Measurements from ENCODE around the gene ROBO1.

Gene ROBO1

DNA sequence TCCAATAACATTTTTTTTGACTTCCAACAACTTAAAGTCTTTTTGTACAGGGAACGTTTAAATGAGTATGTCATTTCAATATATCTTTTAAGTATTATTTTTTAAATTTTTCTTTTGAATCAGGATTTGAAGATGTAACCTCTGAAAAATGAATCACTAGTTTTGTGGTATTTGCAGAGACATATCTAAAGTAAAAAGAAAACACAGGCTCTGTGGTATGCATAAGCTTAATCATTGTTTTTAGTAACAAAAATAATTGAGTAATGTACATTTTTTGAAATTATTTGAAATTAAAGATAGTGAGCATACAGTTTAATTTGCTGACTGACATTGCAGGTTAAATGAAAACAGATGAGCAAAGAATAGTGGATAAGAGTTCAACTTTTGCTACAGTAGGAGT is 531.3 kb downstream of the ROBO1 start:
- no peak overlapping the region for H3K27ac ChIP-seq (ENCODE audit: low read depth in 2 of 2, low read length in 2 of 2)
- no peaks in the 10 kb centered on the region for H3K27me3 ChIP-seq (ENCODE audit: control insufficient read depth in 2 of 2, insufficient read depth in 2 of 2, low read length in 2 of 2)
- H3K36me3 ChIP-seq (ENCODE audit: control insufficient read depth in 2 of 2, insufficient read depth in 2 of 2, low read length in 2 of 2): no peaks in the 10 kb centered on the region
- H3K4me3 ChIP-seq (ENCODE audit: low read length in 2 of 2): no peak overlapping the region
- H3K9me3 ChIP-seq (ENCODE audit: control insufficient read depth in 2 of 2, low read length in 2 of 2): no peaks in the 10 kb centered on the region
- H3K9ac ChIP-seq (ENCODE audit: low read depth in 1 of 2, low read length in 2 of 2): no peak overlapping the region
- no peaks in the 10 kb centered on the region for H3K4me1 ChIP-seq (ENCODE audit: control insufficient read depth in 2 of 2, insufficient read depth in 2 of 2, low read length in 2 of 2)

DNA sequence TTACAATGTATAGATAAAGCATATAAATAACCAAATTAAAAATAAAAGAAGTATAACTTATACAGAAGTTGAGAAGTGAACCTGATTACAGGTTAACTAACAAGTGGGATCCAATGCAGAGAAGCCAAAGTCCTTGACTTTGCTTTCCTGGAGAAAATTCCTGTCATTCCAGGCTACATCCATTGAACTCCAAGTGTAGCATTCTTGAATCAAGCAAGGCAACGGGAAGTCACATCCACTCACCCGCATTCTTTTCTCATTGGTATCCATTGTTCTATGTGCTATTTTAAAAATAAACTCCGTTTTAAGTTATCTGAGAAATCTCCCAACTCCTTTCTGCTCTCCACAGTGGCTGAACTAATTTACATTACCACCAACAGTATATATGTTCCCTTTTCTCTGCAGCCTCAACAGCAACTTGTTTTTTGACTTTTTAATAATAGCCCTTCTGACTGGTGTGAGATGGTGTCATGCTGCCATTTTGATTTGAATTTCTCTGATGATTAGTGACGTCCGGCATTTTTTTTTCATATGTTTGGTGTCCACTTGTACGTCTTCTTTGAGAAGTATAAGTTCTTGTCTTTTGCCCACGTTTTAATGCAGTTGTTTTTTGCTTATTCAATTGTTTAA is 534.3 kb downstream of the ROBO1 start:
- no peaks in the 10 kb centered on the region for H3K36me3 ChIP-seq (ENCODE audit: control insufficient read depth in 2 of 2, insufficient read depth in 2 of 2, low read length in 2 of 2)
- no peaks in the 10 kb centered on the region for H3K4me1 ChIP-seq (ENCODE audit: control insufficient read depth in 2 of 2, insufficient read depth in 2 of 2, low read length in 2 of 2)
- H3K9me3 ChIP-seq (ENCODE audit: control insufficient read depth in 2 of 2, low read length in 2 of 2): no peaks in the 10 kb centered on the region
- no peak overlapping the region for H3K4me3 ChIP-seq (ENCODE audit: low read length in 2 of 2)
- H3K27ac ChIP-seq (ENCODE audit: low read depth in 2 of 2, low read length in 2 of 2): no peak overlapping the region
- no peak overlapping the region for H3K9ac ChIP-seq (ENCODE audit: low read depth in 1 of 2, low read length in 2 of 2)
- H3K27me3 ChIP-seq (ENCODE audit: control insufficient read depth in 2 of 2, insufficient read depth in 2 of 2, low read length in 2 of 2): no peaks in the 10 kb centered on the region

DNA sequence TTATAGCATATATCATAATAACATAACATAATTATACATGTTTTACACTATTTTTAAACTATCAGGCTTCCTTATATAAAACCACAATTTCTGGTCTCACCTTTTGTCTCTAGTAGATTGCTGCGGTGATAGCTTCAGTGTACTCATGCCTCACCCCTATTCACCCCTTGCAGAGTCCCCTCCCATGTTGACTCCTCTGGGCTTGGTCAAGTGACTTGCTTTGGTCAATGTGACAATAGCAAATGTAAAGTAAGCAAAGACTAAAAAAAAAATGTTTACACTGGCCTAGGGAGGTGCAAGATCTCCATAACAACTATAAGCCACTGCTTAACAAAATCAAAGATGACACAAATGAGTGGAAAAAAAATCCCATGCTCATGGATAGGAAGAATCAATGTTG is 537.5 kb downstream of the ROBO1 start:
- no peaks in the 10 kb centered on the region for H3K4me1 ChIP-seq (ENCODE audit: control insufficient read depth in 2 of 2, insufficient read depth in 2 of 2, low read length in 2 of 2)
- no peaks in the 10 kb centered on the region for H3K27me3 ChIP-seq (ENCODE audit: control insufficient read depth in 2 of 2, insufficient read depth in 2 of 2, low read length in 2 of 2)
- no peak overlapping the region for H3K4me3 ChIP-seq (ENCODE audit: low read length in 2 of 2)
- H3K9ac ChIP-seq (ENCODE audit: low read depth in 1 of 2, low read length in 2 of 2): no peak overlapping the region
- H3K9me3 ChIP-seq (ENCODE audit: control insufficient read depth in 2 of 2, low read length in 2 of 2): no peaks in the 10 kb centered on the region
- no peaks in the 10 kb centered on the region for H3K36me3 ChIP-seq (ENCODE audit: control insufficient read depth in 2 of 2, insufficient read depth in 2 of 2, low read length in 2 of 2)
- H3K27ac ChIP-seq (ENCODE audit: low read depth in 2 of 2, low read length in 2 of 2): no peak overlapping the region

DNA sequence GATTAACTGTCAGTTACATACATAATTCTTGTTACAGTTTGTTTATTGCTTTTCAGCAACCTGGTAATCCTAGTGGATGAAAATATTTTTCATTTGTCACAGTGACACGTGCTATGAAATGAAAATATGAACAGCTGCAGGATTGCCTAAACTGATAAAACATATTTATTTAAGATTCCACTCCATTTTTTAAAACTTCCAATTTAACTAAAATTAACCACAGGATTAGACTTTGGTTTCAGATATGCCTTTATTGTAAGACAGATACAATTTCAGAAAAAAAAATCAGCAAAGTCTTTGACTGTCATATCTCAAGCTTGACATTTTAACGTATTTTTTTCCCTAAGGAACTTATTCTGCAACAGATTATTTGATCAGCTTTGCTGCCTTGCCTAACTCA is 550.7 kb downstream of the ROBO1 start:
- H3K27ac ChIP-seq (ENCODE audit: low read depth in 2 of 2, low read length in 2 of 2): no peak overlapping the region
- no peak overlapping the region for H3K4me3 ChIP-seq (ENCODE audit: low read length in 2 of 2)
- no peak overlapping the region for H3K9ac ChIP-seq (ENCODE audit: low read depth in 1 of 2, low read length in 2 of 2)
- no peaks in the 10 kb centered on the region for H3K9me3 ChIP-seq (ENCODE audit: control insufficient read depth in 2 of 2, low read length in 2 of 2)
- no peaks in the 10 kb centered on the region for H3K36me3 ChIP-seq (ENCODE audit: control insufficient read depth in 2 of 2, insufficient read depth in 2 of 2, low read length in 2 of 2)
- H3K4me1 ChIP-seq (ENCODE audit: control insufficient read depth in 2 of 2, insufficient read depth in 2 of 2, low read length in 2 of 2): no peaks in the 10 kb centered on the region
- H3K27me3 ChIP-seq (ENCODE audit: control insufficient read depth in 2 of 2, insufficient read depth in 2 of 2, low read length in 2 of 2): no peaks in the 10 kb centered on the region

DNA sequence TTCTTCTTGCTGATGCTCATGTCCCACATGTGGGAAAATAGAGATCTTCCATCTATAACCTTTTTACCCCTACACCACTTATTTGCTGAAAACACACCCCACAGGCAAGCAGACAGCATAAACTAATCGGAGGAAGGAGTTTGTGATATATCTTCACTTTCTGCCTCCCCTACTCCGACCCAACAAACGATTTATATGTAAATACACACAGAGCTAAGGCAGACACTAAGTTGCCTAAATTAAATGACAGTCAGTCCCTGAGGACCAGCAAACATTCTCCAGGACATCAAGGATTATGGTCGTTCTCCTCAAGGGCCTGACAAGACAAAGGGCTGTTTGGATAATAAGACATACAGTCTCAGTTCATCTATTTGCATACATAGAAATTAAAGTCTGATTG is 552.5 kb downstream of the ROBO1 start:
- Histone ChIP-seq H3K27ac (ENCODE audit: low read depth in 2 of 2, low read length in 2 of 2) (no peak overlapping the region), H3K9me3 (ENCODE audit: control insufficient read depth in 2 of 2, low read length in 2 of 2) (no peaks in the 10 kb centered on the region), H3K9ac (ENCODE audit: low read depth in 1 of 2, low read length in 2 of 2) (no peak overlapping the region), H3K36me3 (ENCODE audit: control insufficient read depth in 2 of 2, insufficient read depth in 2 of 2, low read length in 2 of 2) (no peaks in the 10 kb centered on the region), H3K4me3 (ENCODE audit: low read length in 2 of 2) (no peak overlapping the region), H3K4me1 (ENCODE audit: control insufficient read depth in 2 of 2, insufficient read depth in 2 of 2, low read length in 2 of 2) (no peaks in the 10 kb centered on the region), H3K27me3 (ENCODE audit: control insufficient read depth in 2 of 2, insufficient read depth in 2 of 2, low read length in 2 of 2) (no peaks in the 10 kb centered on the region)

DNA sequence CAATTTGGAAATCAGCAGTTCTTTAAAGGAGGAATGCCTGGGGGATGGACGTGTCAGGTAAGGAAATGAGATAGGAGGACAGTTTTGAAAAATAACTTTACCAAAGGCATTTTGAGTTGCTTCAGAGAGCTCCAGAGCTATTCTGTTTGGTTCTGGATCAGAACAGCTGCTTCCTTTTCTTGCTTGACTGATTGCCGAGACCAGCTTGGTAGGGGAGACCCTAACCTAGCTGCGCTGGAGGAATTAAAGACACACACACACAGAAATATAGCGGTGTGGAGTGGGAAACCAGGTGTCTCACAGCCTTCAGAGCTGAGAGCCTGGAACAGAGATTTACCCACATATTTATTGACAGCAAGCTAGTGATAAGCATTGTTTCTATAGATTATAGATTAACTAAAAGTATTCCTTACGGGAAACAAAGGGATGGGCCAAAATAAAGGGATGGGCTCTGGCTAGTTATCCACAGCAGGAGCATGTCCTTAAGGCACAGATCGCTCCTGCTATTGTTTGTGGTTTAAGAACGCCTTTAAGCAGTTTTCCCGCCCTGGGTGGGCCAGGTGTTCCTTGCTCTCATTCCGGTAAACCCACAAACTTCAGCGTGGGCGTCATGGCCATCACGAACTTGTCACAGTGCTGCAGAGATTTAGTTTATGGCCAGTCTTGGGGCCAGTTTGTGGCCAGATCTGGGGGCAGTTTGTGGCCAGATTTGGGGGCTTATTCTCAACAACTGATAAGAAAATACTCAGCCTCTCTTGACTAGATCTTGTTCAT is 556.0 kb downstream of the ROBO1 start:
- Histone ChIP-seq H3K36me3 (ENCODE audit: control insufficient read depth in 2 of 2, insufficient read depth in 2 of 2, low read length in 2 of 2) (no peaks in the 10 kb centered on the region), H3K4me1 (ENCODE audit: control insufficient read depth in 2 of 2, insufficient read depth in 2 of 2, low read length in 2 of 2) (no peaks in the 10 kb centered on the region), H3K27me3 (ENCODE audit: control insufficient read depth in 2 of 2, insufficient read depth in 2 of 2, low read length in 2 of 2) (no peaks in the 10 kb centered on the region), H3K27ac (ENCODE audit: low read depth in 2 of 2, low read length in 2 of 2) (no peak overlapping the region), H3K9ac (ENCODE audit: low read depth in 1 of 2, low read length in 2 of 2) (no peak overlapping the region), H3K9me3 (ENCODE audit: control insufficient read depth in 2 of 2, low read length in 2 of 2) (no peaks in the 10 kb centered on the region), H3K4me3 (ENCODE audit: low read length in 2 of 2) (no peak overlapping the region)

DNA sequence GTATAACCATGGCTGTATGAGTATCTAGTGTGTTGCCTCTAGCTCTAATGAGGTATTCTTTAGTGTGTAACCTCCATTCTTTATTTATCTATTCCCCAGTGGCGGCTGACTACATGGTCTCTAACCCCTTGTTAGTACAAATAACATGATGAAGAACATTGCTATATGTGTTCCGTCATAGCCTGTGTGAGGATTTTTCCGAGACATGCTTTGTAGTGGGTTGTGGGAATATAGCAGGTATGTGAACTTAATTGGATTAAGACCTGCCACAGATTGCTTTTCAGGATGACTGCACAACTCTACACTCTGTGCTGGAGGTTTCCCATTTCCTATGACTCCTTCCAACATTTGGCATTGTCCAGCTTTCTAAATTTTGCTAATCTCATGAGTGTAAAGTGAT is 563.4 kb downstream of the ROBO1 start:
- Histone ChIP-seq H3K36me3 (ENCODE audit: control insufficient read depth in 2 of 2, insufficient read depth in 2 of 2, low read length in 2 of 2) (no peaks in the 10 kb centered on the region), H3K27me3 (ENCODE audit: control insufficient read depth in 2 of 2, insufficient read depth in 2 of 2, low read length in 2 of 2) (no peaks in the 10 kb centered on the region), H3K27ac (ENCODE audit: low read depth in 2 of 2, low read length in 2 of 2) (no peak overlapping the region), H3K4me3 (ENCODE audit: low read length in 2 of 2) (no peak overlapping the region), H3K9ac (ENCODE audit: low read depth in 1 of 2, low read length in 2 of 2) (no peak overlapping the region), H3K9me3 (ENCODE audit: control insufficient read depth in 2 of 2, low read length in 2 of 2) (no peaks in the 10 kb centered on the region), H3K4me1 (ENCODE audit: control insufficient read depth in 2 of 2, insufficient read depth in 2 of 2, low read length in 2 of 2) (no peaks in the 10 kb centered on the region)

DNA sequence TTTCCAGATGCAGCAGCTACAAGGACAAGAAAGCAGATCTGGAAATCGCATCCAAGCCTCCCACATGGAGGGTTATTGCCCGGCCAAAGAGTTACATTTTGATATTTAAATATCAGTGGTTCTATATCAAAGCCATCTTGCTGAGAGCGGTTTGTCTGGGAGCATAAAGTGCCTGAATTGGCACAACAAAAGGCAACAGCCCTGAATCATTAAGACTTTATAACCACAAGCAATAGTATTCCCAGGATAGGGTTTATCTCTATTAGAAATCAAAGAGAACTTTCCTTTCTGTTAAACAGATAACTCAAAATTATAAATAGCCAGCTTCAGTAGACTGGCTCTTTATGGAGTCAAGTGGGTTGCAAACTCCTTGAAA is 564.7 kb downstream of the ROBO1 start:
- Histone ChIP-seq H3K4me3 (ENCODE audit: low read length in 2 of 2) (no peak overlapping the region), H3K9ac (ENCODE audit: low read depth in 1 of 2, low read length in 2 of 2) (no peak overlapping the region), H3K36me3 (ENCODE audit: control insufficient read depth in 2 of 2, insufficient read depth in 2 of 2, low read length in 2 of 2) (no peaks in the 10 kb centered on the region), H3K27me3 (ENCODE audit: control insufficient read depth in 2 of 2, insufficient read depth in 2 of 2, low read length in 2 of 2) (no peaks in the 10 kb centered on the region), H3K4me1 (ENCODE audit: control insufficient read depth in 2 of 2, insufficient read depth in 2 of 2, low read length in 2 of 2) (no peaks in the 10 kb centered on the region), H3K27ac (ENCODE audit: low read depth in 2 of 2, low read length in 2 of 2) (no peak overlapping the region), H3K9me3 (ENCODE audit: control insufficient read depth in 2 of 2, low read length in 2 of 2) (no peaks in the 10 kb centered on the region)

DNA sequence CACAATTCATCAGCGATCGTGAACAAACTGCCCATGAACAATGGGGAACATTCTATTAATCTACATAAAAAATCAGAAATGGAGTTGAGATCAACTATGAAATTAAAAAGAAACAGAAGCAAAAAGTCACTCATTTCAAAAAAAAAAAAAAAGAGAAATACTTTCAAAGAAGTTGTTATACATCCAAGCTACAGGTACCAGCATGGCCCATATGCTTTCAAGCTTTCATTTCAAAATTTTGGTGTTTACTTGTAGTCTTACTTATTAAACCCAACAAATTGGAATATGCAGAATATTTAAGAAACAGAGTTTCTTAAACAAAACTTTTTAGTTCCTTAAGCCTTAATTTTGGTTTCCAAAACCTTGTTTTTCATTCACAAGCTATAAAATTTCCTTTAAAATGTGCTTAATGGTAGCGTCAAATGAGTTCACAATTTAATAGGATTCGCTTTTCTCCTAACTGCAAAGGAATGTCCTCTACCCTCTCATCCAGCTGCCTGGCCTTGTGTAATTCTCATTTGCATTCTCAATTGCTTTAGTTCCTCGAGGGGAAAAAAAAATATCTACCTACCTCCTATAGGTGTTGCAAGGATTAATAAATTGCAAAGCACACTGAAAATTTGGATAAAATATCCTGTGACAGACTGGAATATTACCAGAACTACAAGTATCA is 565.2 kb downstream of the ROBO1 start:
- no peak overlapping the region for H3K9ac ChIP-seq (ENCODE audit: low read depth in 1 of 2, low read length in 2 of 2)
- no peaks in the 10 kb centered on the region for H3K4me1 ChIP-seq (ENCODE audit: control insufficient read depth in 2 of 2, insufficient read depth in 2 of 2, low read length in 2 of 2)
- H3K27ac ChIP-seq (ENCODE audit: low read depth in 2 of 2, low read length in 2 of 2): no peak overlapping the region

DNA sequence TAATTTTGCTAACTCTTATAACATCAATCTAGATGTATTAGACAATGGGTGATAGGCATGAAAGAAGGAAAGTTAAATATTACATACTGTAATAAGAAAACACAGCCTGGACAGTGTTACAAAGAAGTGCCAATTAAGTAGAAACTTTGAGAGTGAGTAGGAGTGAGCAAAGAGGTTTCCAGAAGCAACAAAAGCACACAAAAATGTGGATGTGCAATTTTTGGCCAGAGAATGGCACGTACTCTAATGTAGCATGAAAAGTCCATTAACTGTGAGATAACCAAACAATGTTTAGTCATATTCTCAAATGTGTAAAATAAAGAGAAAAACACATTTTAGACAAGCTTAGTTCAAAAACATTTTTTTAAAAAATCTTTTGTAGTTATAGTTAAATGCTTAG is 567.3 kb downstream of the ROBO1 start:
- Histone ChIP-seq H3K9ac (ENCODE audit: low read depth in 1 of 2, low read length in 2 of 2) (no peak overlapping the region), H3K27ac (ENCODE audit: low read depth in 2 of 2, low read length in 2 of 2) (no peak overlapping the region), H3K4me3 (ENCODE audit: low read length in 2 of 2) (no peak overlapping the region), H3K4me1 (ENCODE audit: control insufficient read depth in 2 of 2, insufficient read depth in 2 of 2, low read length in 2 of 2) (no peaks in the 10 kb centered on the region), H3K9me3 (ENCODE audit: control insufficient read depth in 2 of 2, low read length in 2 of 2) (no peaks in the 10 kb centered on the region), H3K27me3 (ENCODE audit: control insufficient read depth in 2 of 2, insufficient read depth in 2 of 2, low read length in 2 of 2) (no peaks in the 10 kb centered on the region), H3K36me3 (ENCODE audit: control insufficient read depth in 2 of 2, insufficient read depth in 2 of 2, low read length in 2 of 2) (no peaks in the 10 kb centered on the region)

More for the DNA sequence above, 565.2 kb downstream of the ROBO1 start:
- no peaks in the 10 kb centered on the region for H3K36me3 ChIP-seq (ENCODE audit: control insufficient read depth in 2 of 2, insufficient read depth in 2 of 2, low read length in 2 of 2)
- no peaks in the 10 kb centered on the region for H3K9me3 ChIP-seq (ENCODE audit: control insufficient read depth in 2 of 2, low read length in 2 of 2)
- H3K27me3 ChIP-seq (ENCODE audit: control insufficient read depth in 2 of 2, insufficient read depth in 2 of 2, low read length in 2 of 2): no peaks in the 10 kb centered on the region
- H3K4me3 ChIP-seq (ENCODE audit: low read length in 2 of 2): no peak overlapping the region

Data from mucosa of rectum (tissue), 2 donors.